ENCODE data around the gene ABCA1. TPM values are rescaled to one million over a fixed set of nuclear protein-coding genes. Genes with fewer than 3 reads are reported as not detected.

ABCA1 gene
- total and polyA plus RNA-seq, 2 of the 13 experiments (the other 11 are each of a cell fraction or from before 2014, with no cell fraction given) = 26.8 to 63.8 TPM

DNA sequence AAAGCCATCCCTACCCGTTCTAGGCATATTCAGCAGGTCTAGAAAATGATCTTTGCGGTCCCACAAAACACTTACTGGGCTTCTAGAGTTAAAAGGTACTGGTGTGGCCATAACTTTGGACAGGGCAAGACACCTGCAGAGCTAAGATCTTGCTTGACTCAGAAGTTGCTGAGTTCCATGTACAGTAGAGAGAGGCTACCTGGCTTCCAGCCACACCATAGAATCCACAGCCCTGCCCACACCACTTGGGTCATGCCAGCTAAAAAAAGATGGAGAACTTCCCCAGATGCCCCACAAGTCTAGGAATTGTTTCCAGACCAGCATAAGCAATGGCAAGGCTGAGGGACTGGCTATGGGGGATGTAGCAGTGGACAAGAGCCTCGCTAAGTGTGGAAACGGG lies 52.1 kb downstream of the ABCA1 start (continued):
- TF ChIP-seq MYNN (CRISPR knock-in tag; IDR thresholded peaks at IDR 0.05; ENCODE audit: low read depth) (no peak), MXI1 (IDR thresholded peaks at IDR 0.05; ENCODE audit: borderline replicate concordance, low read depth, low read length) (no peak), RARA (CRISPR knock-in tag; IDR thresholded peaks at IDR 0.05) (no peak)

GRCh38 chr9:104875320-104875719 lies 52.6 kb downstream of the ABCA1 start:
- Histone ChIP-seq H3K9ac (ENCODE audit: insufficient read depth, low read depth, low read length) (no peak overlapping the region), H3K36me3 (replicated peaks in 1 of 2; ENCODE audit: control insufficient read depth in 1 of 2, insufficient read depth in 2 of 2, low read length in 2 of 2) (peaks cover 26 to 78% of the 10 kb centered on the region in 2 experiments), H3K9me3 (ENCODE audit: low read length) (no peaks in the 10 kb centered on the region), H3K27me3 (ENCODE audit: control insufficient read depth in 1 of 2, insufficient read depth in 2 of 2, low read length in 2 of 2) (no peaks in the 10 kb centered on the region), H3K4me2 (ENCODE audit: low read depth, low read length) (no peak overlapping the region), H3K79me2 (ENCODE audit: insufficient read depth, low read length) (peaks cover 73% of the 10 kb centered on the region), H4K20me1 (ENCODE audit: insufficient read depth, low read length) (peaks cover 16% of the 10 kb centered on the region; the same call in 1 of the 2 replicates), H3K27ac (ENCODE audit: extremely low read length, insufficient read depth, low read length) (no peak overlapping the region), H3K4me3 (replicated peaks in 1 of 3; ENCODE audit: insufficient read depth in 1 of 3, low read depth in 2 of 3, low read length in 3 of 3) (no peak overlapping the region), H3K4me1 (ENCODE audit: insufficient read depth, low read length) (peaks cover 71% of the 10 kb centered on the region), H2AFZ (ENCODE audit: low read length) (no peak overlapping the region)
- in situ Hi-C loops (cut with HindIII; ENCODE audit: extremely low pct_ligation_motif_present, low pct_unique_long_range_greater_than_20kb) = no loop called here
- ATAC-seq (peak; percentile 13), FAIRE-seq (no peak), DNase-seq (ENCODE audit: low spot score) (no peak)
- intact Hi-C loops (cut with micrococcal nuclease; ENCODE audit: unreplicated experiment) = no loop called here
- ChIA-PET POLR2A (no interaction called here), CTCF (ENCODE audit: low intra/inter-chr PET ratio, low total read pairs) (no interaction called here)
- TF ChIP-seq GATAD1 (CRISPR knock-in tag; IDR thresholded peaks at IDR 0.05) (no peak), HMGA1 (CRISPR knock-in tag; conservative IDR thresholded peaks at IDR 0.05) (no peak), ZNF557 (CRISPR knock-in tag; IDR thresholded peaks at IDR 0.05) (no peak), HMGXB4 (CRISPR knock-in tag; IDR thresholded peaks at IDR 0.05; ENCODE audit: borderline replicate concordance in 1 of 2, low read depth in 1 of 2) (no peak), HOXA7 (CRISPR knock-in tag; IDR thresholded peaks at IDR 0.05) (no peak)
- TF ChIP-seq, protein P1, sequence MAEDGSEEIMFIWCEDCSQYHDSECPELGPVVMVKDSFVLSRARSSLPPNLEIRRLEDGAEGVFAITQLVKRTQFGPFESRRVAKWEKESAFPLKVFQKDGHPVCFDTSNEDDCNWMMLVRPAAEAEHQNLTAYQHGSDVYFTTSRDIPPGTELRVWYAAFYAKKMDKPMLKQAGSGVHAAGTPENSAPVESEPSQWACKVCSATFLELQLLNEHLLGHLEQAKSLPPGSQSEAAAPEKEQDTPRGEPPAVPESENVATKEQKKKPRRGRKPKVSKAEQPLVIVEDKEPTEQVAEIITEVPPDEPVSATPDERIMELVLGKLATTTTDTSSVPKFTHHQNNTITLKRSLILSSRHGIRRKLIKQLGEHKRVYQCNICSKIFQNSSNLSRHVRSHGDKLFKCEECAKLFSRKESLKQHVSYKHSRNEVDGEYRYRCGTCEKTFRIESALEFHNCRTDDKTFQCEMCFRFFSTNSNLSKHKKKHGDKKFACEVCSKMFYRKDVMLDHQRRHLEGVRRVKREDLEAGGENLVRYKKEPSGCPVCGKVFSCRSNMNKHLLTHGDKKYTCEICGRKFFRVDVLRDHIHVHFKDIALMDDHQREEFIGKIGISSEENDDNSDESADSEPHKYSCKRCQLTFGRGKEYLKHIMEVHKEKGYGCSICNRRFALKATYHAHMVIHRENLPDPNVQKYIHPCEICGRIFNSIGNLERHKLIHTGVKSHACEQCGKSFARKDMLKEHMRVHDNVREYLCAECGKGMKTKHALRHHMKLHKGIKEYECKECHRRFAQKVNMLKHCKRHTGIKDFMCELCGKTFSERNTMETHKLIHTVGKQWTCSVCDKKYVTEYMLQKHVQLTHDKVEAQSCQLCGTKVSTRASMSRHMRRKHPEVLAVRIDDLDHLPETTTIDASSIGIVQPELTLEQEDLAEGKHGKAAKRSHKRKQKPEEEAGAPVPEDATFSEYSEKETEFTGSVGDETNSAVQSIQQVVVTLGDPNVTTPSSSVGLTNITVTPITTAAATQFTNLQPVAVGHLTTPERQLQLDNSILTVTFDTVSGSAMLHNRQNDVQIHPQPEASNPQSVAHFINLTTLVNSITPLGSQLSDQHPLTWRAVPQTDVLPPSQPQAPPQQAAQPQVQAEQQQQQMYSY (CRISPR knock-in tag; IDR thresholded peaks at IDR 0.05) = no peak
- 98% methylated on average over 3 of the region's 3 CpGs for WGBS (ENCODE audit: low lambda C conversion rate)
- BruUV-seq (replicated peaks) = no TSS peak
